ENCODE data around the gene TRPM5. TPM values are rescaled to one million over a fixed set of nuclear protein-coding genes. Genes with fewer than 3 reads are reported as not detected.

Gene TRPM5
- total and polyA plus RNA-seq, 2 of the 4 experiments (the other 2 are of a cell fraction), result not detected

DNA sequence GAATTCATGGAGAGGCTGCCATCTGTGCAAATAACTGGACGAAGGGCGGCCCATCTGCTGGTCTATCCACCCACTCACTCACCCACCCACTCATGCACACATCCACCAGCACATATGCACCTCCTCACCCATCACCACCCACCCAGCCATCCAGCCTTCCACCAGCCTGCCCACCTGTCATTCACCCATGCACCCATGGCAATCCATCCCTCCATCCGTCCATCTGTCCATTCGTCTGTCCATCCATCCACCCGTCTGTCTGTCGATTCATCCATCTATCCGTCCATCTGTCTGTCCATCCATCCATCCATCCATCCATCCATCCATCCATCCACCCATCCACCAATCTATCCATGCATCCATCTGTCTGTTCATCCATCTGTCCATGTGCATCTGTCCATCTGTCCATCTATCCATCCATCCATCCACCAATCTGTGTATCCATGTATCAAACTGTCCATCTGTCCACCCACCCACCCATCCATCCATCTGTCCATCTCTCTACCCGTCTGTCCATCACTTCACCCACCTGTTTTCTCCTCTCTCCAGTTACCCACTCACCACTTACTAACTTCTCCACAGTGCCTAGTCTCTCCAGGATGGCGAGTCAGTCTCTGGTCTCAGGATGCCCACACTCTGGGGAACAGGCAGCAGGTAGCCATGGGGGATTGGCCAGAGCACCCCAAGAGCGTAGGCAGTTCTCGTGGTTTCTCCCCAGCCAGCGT, 8.9 kb downstream of the TRPM5 start:
- Histone ChIP-seq H3K9me3 (ENCODE audit: control insufficient read depth, insufficient read depth, low read length) (no peaks in the 10 kb centered on the region), H2BK5ac (ENCODE audit: low read depth, low read length, poor library complexity, severe bottlenecking) (no peak overlapping the region), H4K8ac (ENCODE audit: low read depth in 2 of 2, low read length in 2 of 2) (no peak overlapping the region), H2BK15ac (ENCODE audit: low read depth, low read length) (no peak overlapping the region), H3K4ac (ENCODE audit: low read depth, low read length) (no peak overlapping the region), H4K91ac (ENCODE audit: insufficient read depth, low read depth, low read length) (no peak overlapping the region), H3K36me3 (ENCODE audit: control insufficient read depth, insufficient read depth, low read length) (no peaks in the 10 kb centered on the region), H3K9ac (ENCODE audit: low read depth, low read length) (no peak overlapping the region), H3K14ac (replicated peaks; ENCODE audit: low read depth, low read length) (no peak overlapping the region), H4K20me1 (ENCODE audit: insufficient read depth, low read length) (no peaks in the 10 kb centered on the region), H3K4me1 (ENCODE audit: control insufficient read depth, insufficient read depth, low read length) (no peaks in the 10 kb centered on the region), H3K9me1 (ENCODE audit: insufficient read depth, low read length) (no peaks in the 10 kb centered on the region), H3K18ac (ENCODE audit: low read depth, low read length) (no peak overlapping the region), H3K27ac (ENCODE audit: insufficient read depth, low read length) (no peak overlapping the region), H3K23ac (ENCODE audit: low read depth, low read length) (no peak overlapping the region), H2AFZ (replicated peaks; ENCODE audit: low read length, poor library complexity) (no peak overlapping the region), H3K27me3 (ENCODE audit: control insufficient read depth, insufficient read depth, low read length) (peaks cover 15% of the 10 kb centered on the region), H3K79me1 (ENCODE audit: low read depth in 1 of 2, low read length in 2 of 2) (no peaks in the 10 kb centered on the region), H2BK120ac (ENCODE audit: low read depth, low read length) (no peak overlapping the region), H3K4me2 (ENCODE audit: low read depth, low read length) (no peak overlapping the region), H4K5ac (ENCODE audit: low read depth, low read length) (no peak overlapping the region), H3K4me3 (ENCODE audit: insufficient read depth, low read depth, low read length) (no peak overlapping the region), H2BK20ac (ENCODE audit: low read depth, low read length) (no peak overlapping the region), H3K56ac (ENCODE audit: extremely low read depth, insufficient read depth, low read length) (no peak overlapping the region), H2AK9ac (replicated peaks; ENCODE audit: low read depth, low read length, poor library complexity) (peak overlapping the region; percentile 55), H2AK5ac (ENCODE audit: low read depth, low read length) (no peak overlapping the region)
- ATAC-seq (ENCODE audit: low read depth), result no peak
- dilution Hi-C loops (cut with HindIII; ENCODE audit: low sequenced_read_pairs, unreplicated experiment), result no loop called here
- no peak for DNase-seq
- POLR2A ChIA-PET (ENCODE audit: unreplicated experiment), result no interaction called here
- TF ChIP-seq, protein P1, sequence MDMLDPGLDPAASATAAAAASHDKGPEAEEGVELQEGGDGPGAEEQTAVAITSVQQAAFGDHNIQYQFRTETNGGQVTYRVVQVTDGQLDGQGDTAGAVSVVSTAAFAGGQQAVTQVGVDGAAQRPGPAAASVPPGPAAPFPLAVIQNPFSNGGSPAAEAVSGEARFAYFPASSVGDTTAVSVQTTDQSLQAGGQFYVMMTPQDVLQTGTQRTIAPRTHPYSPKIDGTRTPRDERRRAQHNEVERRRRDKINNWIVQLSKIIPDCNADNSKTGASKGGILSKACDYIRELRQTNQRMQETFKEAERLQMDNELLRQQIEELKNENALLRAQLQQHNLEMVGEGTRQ (IDR thresholded peaks at IDR 0.05; ENCODE audit: low read depth, low read length), result no peak
- TF ChIP-seq FOS (IDR thresholded peaks at IDR 0.05; ENCODE audit: low read depth, low read length) (no peak), NFE2L2 (IDR thresholded peaks at IDR 0.05; ENCODE audit: low read depth, low read length) (no peak), RCOR1 (IDR thresholded peaks at IDR 0.05; ENCODE audit: insufficient replicate concordance, low read length) (no peak), CHD1 (IDR thresholded peaks at IDR 0.05; ENCODE audit: low read depth, low read length) (no peak), BHLHE40 (IDR thresholded peaks at IDR 0.05; ENCODE audit: low read depth, low read length) (no peak), RAD21 (IDR thresholded peaks at IDR 0.05; ENCODE audit: low read length) (no peak), MXI1 (IDR thresholded peaks at IDR 0.05; ENCODE audit: borderline replicate concordance, low read depth, low read length) (no peak), SMC3 (IDR thresholded peaks at IDR 0.05; ENCODE audit: low read depth, low read length) (no peak), MAZ (IDR thresholded peaks at IDR 0.05; ENCODE audit: borderline replicate concordance, low read depth, low read length) (no peak), CEBPB (IDR thresholded peaks at IDR 0.05; ENCODE audit: low read depth, low read length) (no peak), MAFK (IDR thresholded peaks at IDR 0.05; ENCODE audit: low read depth, low read length) (no peak), POLR2A (IDR thresholded peaks at IDR 0.05; ENCODE audit: low read depth, low read length) (no peak), RFX5 (IDR thresholded peaks at IDR 0.05; ENCODE audit: low read depth, low read length) (no peak)
- TF ChIP-seq, protein P2, sequence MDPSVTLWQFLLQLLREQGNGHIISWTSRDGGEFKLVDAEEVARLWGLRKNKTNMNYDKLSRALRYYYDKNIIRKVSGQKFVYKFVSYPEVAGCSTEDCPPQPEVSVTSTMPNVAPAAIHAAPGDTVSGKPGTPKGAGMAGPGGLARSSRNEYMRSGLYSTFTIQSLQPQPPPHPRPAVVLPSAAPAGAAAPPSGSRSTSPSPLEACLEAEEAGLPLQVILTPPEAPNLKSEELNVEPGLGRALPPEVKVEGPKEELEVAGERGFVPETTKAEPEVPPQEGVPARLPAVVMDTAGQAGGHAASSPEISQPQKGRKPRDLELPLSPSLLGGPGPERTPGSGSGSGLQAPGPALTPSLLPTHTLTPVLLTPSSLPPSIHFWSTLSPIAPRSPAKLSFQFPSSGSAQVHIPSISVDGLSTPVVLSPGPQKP (IDR thresholded peaks at IDR 0.05; ENCODE audit: borderline replicate concordance, low read depth, low read length), result no peak
- TF ChIP-seq, protein P3, sequence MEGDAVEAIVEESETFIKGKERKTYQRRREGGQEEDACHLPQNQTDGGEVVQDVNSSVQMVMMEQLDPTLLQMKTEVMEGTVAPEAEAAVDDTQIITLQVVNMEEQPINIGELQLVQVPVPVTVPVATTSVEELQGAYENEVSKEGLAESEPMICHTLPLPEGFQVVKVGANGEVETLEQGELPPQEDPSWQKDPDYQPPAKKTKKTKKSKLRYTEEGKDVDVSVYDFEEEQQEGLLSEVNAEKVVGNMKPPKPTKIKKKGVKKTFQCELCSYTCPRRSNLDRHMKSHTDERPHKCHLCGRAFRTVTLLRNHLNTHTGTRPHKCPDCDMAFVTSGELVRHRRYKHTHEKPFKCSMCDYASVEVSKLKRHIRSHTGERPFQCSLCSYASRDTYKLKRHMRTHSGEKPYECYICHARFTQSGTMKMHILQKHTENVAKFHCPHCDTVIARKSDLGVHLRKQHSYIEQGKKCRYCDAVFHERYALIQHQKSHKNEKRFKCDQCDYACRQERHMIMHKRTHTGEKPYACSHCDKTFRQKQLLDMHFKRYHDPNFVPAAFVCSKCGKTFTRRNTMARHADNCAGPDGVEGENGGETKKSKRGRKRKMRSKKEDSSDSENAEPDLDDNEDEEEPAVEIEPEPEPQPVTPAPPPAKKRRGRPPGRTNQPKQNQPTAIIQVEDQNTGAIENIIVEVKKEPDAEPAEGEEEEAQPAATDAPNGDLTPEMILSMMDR (conservative IDR thresholded peaks at IDR 0.05; ENCODE audit: low read depth, low read length), result no peak
- CTCF ChIA-PET, result no interaction called here
- no TSS peak for BruUV-seq (replicated peaks)
- in situ Hi-C loops (cut with MboI; ENCODE audit: low sequenced_read_pairs), result loop anchor here (10.0 kb wide), 1 partner anchor 79 kb away; no protein-coding TSS in a partner anchor
- intact Hi-C loops (cut with micrococcal nuclease), result no loop called here
- 67% methylated on average over 8 of the region's 12 CpGs; no CpG with 5 or more reads in 1 of the 2 experiments for WGBS, 2 experiments (ENCODE audit: extremely low coverage in 2 of 2, insufficient read length in 1 of 2)
